ENCODE measurements around the gene MCTP1. TPM values are rescaled to one million over a fixed set of nuclear protein-coding genes. Genes with fewer than 3 reads are reported as not detected.

MCTP1 gene
- total and polyA plus RNA-seq, 10 of the 15 experiments (the other 5 are each of a cell fraction or from before 2014, with no cell fraction given): 12.6 to 45.9 (median 18.8) TPM

DNA sequence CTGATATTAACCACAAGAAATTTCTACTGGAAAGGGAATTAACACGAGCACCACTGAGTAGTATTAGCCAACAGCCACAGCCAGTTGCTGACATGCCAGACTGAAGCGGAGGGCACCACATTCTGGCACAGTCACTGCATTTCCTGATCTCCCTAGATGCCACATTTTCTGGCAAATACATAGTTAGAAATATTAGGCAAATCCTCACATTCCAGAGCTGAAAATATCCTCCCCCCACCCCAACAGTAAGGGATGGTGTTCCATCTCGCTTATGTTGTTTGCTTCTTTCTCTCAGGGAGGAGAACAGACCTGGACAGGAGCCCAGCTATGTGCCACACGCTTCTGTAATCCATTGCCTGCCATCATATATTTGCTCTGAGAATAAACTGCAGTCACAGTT is 32.8 kb upstream of the MCTP1 start (continued):
- TF ChIP-seq, protein P1, sequence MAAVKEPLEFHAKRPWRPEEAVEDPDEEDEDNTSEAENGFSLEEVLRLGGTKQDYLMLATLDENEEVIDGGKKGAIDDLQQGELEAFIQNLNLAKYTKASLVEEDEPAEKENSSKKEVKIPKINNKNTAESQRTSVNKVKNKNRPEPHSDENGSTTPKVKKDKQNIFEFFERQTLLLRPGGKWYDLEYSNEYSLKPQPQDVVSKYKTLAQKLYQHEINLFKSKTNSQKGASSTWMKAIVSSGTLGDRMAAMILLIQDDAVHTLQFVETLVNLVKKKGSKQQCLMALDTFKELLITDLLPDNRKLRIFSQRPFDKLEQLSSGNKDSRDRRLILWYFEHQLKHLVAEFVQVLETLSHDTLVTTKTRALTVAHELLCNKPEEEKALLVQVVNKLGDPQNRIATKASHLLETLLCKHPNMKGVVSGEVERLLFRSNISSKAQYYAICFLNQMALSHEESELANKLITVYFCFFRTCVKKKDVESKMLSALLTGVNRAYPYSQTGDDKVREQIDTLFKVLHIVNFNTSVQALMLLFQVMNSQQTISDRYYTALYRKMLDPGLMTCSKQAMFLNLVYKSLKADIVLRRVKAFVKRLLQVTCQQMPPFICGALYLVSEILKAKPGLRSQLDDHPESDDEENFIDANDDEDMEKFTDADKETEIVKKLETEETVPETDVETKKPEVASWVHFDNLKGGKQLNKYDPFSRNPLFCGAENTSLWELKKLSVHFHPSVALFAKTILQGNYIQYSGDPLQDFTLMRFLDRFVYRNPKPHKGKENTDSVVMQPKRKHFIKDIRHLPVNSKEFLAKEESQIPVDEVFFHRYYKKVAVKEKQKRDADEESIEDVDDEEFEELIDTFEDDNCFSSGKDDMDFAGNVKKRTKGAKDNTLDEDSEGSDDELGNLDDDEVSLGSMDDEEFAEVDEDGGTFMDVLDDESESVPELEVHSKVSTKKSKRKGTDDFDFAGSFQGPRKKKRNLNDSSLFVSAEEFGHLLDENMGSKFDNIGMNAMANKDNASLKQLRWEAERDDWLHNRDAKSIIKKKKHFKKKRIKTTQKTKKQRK (IDR thresholded peaks at IDR 0.05; ENCODE audit: low read depth, low read length): no peak
- no peak for TF ChIP-seq NR2F1 (conservative IDR thresholded peaks at IDR 0.05)
- TF ChIP-seq HSF1 (IDR thresholded peaks at IDR 0.05; ENCODE audit: low read depth, low read length): no peak
- TF ChIP-seq POU2F2 (IDR thresholded peaks at IDR 0.05; ENCODE audit: borderline replicate concordance, low read depth, low read length): no peak
- no peak for TF ChIP-seq BACH1 (IDR thresholded peaks at IDR 0.05; ENCODE audit: borderline replicate concordance)
- no peak for TF ChIP-seq ZBED1 (IDR thresholded peaks at IDR 0.05; ENCODE audit: borderline replicate concordance)
- no peak for TF ChIP-seq MTA3 (IDR thresholded peaks at IDR 0.05; ENCODE audit: borderline replicate concordance, low read length)
- TF ChIP-seq, protein P2, sequence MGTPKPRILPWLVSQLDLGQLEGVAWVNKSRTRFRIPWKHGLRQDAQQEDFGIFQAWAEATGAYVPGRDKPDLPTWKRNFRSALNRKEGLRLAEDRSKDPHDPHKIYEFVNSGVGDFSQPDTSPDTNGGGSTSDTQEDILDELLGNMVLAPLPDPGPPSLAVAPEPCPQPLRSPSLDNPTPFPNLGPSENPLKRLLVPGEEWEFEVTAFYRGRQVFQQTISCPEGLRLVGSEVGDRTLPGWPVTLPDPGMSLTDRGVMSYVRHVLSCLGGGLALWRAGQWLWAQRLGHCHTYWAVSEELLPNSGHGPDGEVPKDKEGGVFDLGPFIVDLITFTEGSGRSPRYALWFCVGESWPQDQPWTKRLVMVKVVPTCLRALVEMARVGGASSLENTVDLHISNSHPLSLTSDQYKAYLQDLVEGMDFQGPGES (IDR thresholded peaks at IDR 0.05): no peak

Measured in GM12878 (cell line).